Measurements from ENCODE around the gene CNTN4.
"Not testable (repeated sequence)": the region's sequence is repeated elsewhere in the genome, so short reads cannot be mapped to it uniquely, and the experiment has no call there.

Gene CNTN4

DNA sequence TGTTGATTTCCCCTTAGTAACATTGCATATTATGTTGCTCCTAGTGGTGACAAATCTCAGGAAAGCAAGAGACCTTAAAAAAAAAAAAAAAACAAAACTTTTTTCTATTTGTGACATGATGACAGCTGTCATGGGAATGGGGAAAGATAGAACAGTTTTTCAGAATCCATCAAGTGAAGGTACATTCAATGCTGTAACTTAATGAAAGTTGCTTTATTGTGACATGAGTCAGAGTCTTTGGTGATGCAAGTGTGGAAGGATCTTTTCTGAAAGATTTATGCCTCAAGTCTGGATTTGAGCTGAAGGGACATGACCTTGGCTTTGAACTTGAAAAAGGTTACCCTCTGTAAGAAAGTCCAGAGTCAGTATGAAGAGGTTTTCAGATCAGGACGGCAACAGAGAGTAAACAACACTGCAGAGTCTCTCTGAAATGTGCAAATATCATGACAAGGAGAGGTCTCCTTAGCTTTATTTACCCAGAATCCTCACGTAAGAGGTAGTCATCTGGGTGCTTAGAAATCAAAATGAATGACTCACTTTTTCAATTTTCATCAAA, 424.7 kb downstream of the CNTN4 start:
- no peak for DNase-seq

GRCh38 chr3:2525968-2526367, 427.3 kb downstream of the CNTN4 start:
- DNase-seq, result no peak

DNA sequence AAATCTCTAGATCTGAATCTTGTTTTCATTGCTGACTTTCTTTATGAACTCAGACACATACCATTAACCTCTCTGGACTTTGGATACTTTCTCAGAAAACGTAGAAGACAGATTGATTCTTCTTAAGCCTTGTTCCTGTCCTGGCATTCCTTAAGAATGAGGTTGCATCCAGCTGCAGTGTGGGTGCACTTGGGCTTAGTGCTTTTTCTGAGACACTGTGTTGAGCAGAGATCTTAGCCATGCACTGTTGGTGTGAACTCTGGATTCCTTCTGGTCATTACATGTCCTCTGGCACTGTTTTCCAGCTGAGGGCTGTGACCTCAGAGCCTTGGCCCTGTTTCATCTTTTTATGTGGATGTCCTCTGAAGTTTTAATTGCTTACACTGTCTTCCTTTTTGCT, 428.3 kb downstream of the CNTN4 start:
- no peak for DNase-seq

GRCh38 chr3:2527328-2527727, 428.7 kb downstream of the CNTN4 start:
- not testable (repeated sequence) for DNase-seq

- DNase-seq, result not testable (repeated sequence)
Measured at GRCh38 chr3:2534767-2535166, 436.1 kb downstream of the CNTN4 start.

- no peak for DNase-seq
Measured at GRCh38 chr3:2535206-2535605, 436.5 kb downstream of the CNTN4 start.

GRCh38 chr3:2536575-2536974, 437.9 kb downstream of the CNTN4 start:
- no peak for DNase-seq

DNA sequence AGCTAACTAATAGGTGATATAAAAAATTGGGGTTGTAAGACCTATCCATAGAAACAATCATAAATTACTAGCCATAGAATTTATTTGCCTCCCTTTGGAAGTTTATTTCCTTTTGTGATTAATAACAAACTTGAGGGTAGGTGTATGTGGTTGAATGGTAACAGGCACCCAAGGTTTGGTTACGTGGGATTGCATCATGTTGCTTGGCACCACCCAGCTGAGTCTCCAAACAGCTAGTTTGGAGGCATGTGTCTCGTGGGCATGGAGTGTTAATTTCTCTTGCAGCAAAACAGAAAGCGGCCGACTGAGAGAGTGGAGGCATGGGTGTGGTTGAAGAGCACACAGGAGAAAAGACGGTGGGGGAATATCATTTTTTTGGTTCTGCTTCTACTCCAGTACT, 441.4 kb downstream of the CNTN4 start:
- no peak for DNase-seq

- DNase-seq, result no peak
Measured at GRCh38 chr3:2543247-2543646, 444.6 kb downstream of the CNTN4 start.

DNA sequence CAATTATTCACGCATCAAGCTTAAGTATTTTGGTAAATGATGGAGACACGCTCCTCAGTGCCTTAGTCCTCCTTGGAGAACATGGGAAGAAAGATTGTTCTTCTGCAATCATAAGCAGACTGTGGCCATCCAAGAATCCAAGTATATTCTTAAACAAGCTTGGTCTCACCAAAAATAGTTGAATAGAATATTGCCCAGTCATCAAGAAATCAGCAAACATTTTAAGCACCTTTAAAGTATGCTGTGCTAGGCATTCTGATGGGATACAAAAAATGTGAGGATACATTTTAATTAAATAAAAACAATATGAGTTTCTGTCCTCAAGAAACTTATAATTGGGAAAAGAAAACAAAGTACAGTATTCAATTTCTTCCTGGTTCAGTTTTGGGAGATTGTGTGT, 445.5 kb downstream of the CNTN4 start:
- DNase-seq, result no peak

DNA sequence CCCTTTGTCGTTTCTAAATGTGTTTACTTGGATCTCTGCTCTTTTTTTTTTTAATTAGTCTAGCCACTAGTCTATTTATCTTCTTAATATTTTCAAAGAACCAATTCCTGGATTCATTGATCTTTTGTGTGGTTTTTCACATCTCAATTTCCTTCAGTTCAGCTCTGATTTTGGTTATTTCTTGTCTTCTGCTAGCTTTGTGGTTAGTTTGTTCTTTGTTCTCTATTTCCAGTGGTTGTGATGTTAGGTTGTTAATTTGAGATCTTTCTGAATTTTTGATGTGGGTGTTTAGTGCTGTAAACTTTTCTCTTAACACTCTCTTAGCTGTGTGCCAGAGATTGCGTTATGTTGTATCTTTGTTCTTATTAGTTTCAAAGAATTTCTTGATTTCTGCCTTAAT, 446.1 kb downstream of the CNTN4 start:
- no peak for DNase-seq

GRCh38 chr3:2547049-2547448, 448.4 kb downstream of the CNTN4 start:
- no peak for DNase-seq

GRCh38 chr3:2554656-2555055, 456.0 kb downstream of the CNTN4 start:
- no peak for DNase-seq

DNA sequence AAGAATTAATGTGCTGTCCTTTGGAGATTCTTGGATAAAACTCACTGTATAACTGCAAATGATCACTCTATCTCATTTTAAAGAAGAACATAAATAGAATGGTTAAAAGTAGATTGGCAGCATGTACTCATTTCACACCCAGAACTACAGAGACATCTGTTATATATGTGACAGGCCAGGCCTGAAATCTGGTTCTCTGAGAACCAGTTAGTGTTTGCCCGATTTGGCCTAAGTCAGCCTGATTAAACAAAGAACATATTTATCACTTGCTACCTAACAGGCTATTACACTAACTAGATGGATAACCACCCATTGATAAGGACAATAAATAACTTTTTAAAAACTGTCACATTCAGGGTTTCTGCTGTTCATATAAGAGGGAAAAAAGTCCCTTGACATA, 460.1 kb downstream of the CNTN4 start:
- no peak for DNase-seq

DNA sequence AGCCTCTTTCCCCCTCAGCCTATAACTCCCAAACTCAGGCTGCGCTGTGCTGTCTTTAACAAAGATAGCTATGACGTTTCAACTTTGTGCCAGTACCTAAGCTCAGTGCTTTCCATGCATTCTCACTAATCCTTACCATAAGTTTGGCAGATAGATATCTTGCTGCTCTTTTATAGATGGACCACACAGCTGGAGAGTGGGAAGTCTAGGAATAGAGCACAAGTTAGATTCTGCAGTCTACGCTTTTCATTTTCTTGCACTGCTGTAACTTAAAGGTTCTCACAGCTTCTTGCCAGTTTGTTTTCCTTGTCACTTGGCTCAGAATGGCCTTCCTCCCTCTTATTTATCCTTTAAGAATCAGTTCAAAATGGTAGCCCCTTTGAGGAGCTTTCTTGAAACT, 468.8 kb downstream of the CNTN4 start:
- no peak for DNase-seq

- no peak for DNase-seq
Measured at GRCh38 chr3:2568156-2568555, 469.5 kb downstream of the CNTN4 start.

- no peak for DNase-seq
Measured at GRCh38 chr3:2568929-2569328, 470.3 kb downstream of the CNTN4 start.

- DNase-seq, result no peak
Measured at GRCh38 chr3:2577571-2577970, 478.9 kb downstream of the CNTN4 start.

DNA sequence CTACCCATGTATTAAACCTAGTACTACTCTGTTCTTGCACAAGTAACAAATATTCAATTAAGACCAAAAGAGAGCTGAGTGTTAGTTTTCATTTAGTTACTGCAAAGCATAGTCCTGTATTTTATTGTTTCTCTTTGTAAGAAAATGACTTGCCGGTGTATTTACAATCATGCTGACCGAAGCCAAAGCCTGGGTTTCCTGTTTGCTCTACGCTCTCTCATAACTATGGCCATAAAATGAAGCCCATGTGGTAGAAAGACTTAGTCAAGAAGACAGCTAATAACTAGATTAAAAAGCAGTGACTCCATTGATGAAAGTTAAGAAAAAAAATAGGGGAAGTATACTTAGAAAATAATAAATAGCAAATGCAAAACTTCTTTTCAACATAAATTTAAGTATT, 479.9 kb downstream of the CNTN4 start:
- DNase-seq, result no peak

DNA sequence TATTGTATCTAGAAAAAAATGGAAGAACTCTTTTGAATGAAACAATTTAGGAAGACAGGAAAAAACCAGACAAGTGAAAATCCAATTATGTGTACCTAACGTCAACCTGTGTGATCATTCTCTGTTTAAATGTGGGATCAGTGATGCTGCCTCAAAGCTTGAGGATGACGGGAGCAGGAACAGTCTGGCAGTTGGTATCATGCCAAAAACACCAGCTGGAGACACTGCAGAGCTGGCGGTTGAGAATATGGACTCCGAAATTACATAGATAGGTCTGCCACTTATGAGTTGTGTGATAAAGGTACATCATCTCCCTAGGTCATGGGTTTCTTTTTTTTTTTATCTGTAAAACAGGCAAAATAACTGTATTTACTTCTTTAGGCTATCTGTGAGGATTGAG, 480.5 kb downstream of the CNTN4 start:
- peak in 2 of 14 donors; percentile 4 to 93 for DNase-seq

- no peak for DNase-seq
Measured at GRCh38 chr3:2583046-2583445, 484.4 kb downstream of the CNTN4 start.

- DNase-seq, result no peak
Measured at GRCh38 chr3:2589336-2589969, 490.8 kb downstream of the CNTN4 start.

DNA sequence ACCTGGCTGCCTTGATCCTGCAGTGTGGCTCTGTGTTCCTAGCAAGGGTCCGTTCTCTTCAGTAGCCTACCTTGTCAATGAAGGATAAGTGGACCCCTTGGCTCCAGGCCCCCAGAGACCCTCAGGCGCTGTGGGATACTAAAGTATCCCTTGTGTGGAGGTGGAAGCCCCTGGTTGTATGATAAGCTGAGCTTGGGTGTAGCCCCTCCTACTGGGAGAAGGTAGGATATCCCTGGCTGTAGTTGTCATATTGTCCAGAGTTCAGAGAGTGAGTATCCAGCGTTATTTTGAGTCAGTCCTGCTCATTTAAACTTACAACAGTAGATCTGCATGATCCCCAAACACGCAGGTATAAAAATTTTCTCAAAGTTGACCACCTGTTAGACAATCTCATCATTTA, 496.8 kb downstream of the CNTN4 start:
- DNase-seq, result no peak

DNA sequence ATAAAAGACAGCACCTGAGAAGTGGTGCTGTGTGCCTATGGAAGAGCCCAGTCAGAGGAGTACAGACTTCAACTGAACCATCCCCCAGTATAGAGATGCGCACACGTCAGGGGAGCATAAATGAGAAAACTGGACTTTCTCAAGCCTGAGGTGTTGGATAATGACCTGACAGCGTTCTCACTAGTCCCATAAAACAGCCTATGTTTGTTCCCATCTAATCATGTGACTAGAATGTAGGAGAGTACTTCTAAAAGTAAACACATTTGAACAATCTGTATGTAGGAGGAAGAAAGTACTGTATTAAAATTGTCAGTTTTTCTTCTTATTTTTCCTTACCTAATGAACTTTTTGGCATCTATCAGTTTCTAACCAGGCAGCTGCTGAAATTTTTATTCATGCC, 498.9 kb downstream of the CNTN4 start:
- no peak for DNase-seq

DNA sequence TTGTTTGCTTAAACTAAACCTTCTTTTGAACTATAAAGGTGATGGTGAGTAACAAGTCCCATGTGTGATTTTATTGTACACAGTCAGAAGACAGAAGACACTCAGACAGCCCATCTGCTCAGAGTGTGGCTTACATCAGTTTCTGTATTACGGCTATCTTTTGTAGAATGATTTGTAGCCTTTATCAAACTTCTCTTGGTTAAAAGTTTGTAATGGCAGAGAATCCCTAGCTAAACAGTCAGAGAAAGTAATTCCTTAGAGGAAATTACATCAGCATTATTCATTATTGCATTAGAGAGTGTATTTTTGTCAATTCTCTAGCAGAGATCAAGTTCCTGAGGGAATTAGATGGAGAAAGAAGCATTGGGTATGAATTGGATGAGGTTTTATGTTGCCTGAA, 500.8 kb downstream of the CNTN4 start:
- no peak for DNase-seq
